ENCODE data around the gene ELMO1. TPM values are rescaled to one million over a fixed set of nuclear protein-coding genes. Genes with fewer than 3 reads are reported as not detected.

Gene ELMO1
- total RNA-seq, 2 experiments from 2014 or later, result 72.8 to 75.3 TPM

DNA sequence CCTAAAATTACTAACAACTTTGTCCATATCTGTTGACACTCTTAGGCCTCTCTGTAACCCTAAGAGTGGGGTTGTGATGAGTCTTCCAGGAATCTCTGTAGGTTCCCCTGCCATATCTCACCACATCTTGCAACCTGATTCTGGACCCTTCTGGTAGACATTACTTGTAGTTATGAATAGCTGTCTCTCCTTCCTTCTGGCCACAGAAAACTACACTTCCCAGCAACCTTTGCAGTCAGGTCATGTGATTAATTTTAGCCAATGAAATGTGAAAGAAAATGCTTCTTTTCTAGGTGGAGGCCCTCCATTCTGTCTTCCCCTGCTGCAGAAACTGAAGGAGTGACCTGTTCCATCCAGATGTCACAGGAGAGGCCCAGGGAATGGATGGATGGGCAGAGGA is 576.8 kb downstream of the ELMO1 start:
- H3K36me3 Mint-ChIP-seq (ENCODE audit: low read depth), result peaks cover 56% of the 10 kb centered on the region
- H3K4me3 Mint-ChIP-seq, result no peak overlapping the region
- DNase-seq (peak; percentile 24), ATAC-seq (peak; percentile 77)
- H3K27me3 Mint-ChIP-seq, result no peaks in the 10 kb centered on the region
- intact Hi-C loops (cut with micrococcal nuclease), result no loop called here
- H3K27ac Mint-ChIP-seq, result peak overlapping the region; percentile 78
- H3K9me3 Mint-ChIP-seq, result no peaks in the 10 kb centered on the region
- peaks cover 22% of the 10 kb centered on the region for H3K4me1 Mint-ChIP-seq (ENCODE audit: low read depth)
- ChIA-PET POLR2A (no interaction called here), CTCF (interaction anchor here (2.2 kb wide), 1 partner anchor 327 kb away, joined by 5 read pairs; no protein-coding TSS in a partner anchor)
- TF ChIP-seq CTCF (IDR thresholded peaks at IDR 0.05), result no peak

- H3K27me3 Mint-ChIP-seq, result no peaks in the 10 kb centered on the region
- peaks cover 22% of the 10 kb centered on the region for H3K4me1 Mint-ChIP-seq (ENCODE audit: low read depth)
- peaks cover 56% of the 10 kb centered on the region for H3K36me3 Mint-ChIP-seq (ENCODE audit: low read depth)
- ChIA-PET CTCF (interaction anchor here (0.7 kb wide), 1 partner anchor 21 kb away, joined by 3 read pairs; no protein-coding TSS in a partner anchor), POLR2A (no interaction called here)
- peak; percentile 52 for ATAC-seq
- H3K9me3 Mint-ChIP-seq, result no peaks in the 10 kb centered on the region
- DNase-seq, result no peak
- no peak overlapping the region for H3K4me3 Mint-ChIP-seq
- no peak for TF ChIP-seq CTCF (IDR thresholded peaks at IDR 0.05)
- peak overlapping the region; percentile 25 for H3K27ac Mint-ChIP-seq
- intact Hi-C loops (cut with micrococcal nuclease), result no loop called here
Observed at GRCh38 chr7:36871355-36871738, 577.3 kb downstream of the ELMO1 start.

DNA sequence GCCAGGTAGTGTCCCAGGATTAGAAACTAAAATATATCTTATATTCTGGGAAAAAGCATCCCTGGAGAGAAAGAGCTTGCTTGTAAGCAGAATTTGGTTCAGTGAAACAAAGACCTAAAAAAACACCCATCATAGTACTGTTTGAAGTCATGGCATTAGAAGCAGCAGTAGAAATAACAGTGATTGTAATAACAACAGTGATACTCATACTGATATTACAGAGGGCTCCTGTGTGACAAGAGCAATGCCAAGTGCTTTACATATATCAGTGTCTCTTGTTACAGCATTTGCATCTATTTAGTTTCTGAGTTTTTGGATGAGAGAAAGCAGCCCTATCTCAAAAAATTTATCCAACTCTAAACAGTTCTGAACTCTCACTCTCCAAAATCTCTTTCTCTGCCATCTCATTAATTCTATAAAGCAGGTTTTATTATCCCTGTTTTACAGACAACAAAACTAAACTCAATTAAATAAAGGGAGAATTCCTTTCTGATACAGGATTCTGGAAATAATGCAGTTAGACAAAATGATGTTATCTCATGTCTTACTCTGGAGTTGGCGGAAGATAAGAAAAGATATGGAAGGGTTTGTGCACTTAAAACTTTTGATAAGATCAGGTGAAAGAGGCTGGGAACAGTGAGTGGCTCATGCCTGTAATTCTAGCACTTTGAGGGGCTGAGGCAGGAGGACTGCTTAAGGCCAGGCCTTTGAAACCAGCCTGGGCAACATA is 577.9 kb downstream of the ELMO1 start:
- no peak for DNase-seq
- H3K36me3 Mint-ChIP-seq (ENCODE audit: low read depth), result peaks cover 56% of the 10 kb centered on the region
- H3K9me3 Mint-ChIP-seq, result no peaks in the 10 kb centered on the region
- H3K27ac Mint-ChIP-seq, result peak overlapping the region; percentile 25
- ChIA-PET CTCF (interaction anchor here (0.7 kb wide), 1 partner anchor 21 kb away, joined by 3 read pairs; no protein-coding TSS in a partner anchor), POLR2A (no interaction called here)
- ATAC-seq, result no peak
- no peak overlapping the region for H3K4me3 Mint-ChIP-seq
- H3K27me3 Mint-ChIP-seq, result no peaks in the 10 kb centered on the region
- intact Hi-C loops (cut with micrococcal nuclease), result no loop called here
- no peak for TF ChIP-seq CTCF (IDR thresholded peaks at IDR 0.05)
- peaks cover 25% of the 10 kb centered on the region for H3K4me1 Mint-ChIP-seq (ENCODE audit: low read depth)

- H3K4me1 Mint-ChIP-seq (ENCODE audit: low read depth), result peaks cover 42% of the 10 kb centered on the region
- H3K27ac Mint-ChIP-seq, result no peak overlapping the region
- no peaks in the 10 kb centered on the region for H3K9me3 Mint-ChIP-seq
- no peak for ATAC-seq
- no peak for DNase-seq
- ChIA-PET CTCF (no interaction called here), POLR2A (no interaction called here)
- H3K36me3 Mint-ChIP-seq (ENCODE audit: low read depth), result peaks cover 57% of the 10 kb centered on the region
- H3K4me3 Mint-ChIP-seq, result no peak overlapping the region
- H3K27me3 Mint-ChIP-seq, result no peaks in the 10 kb centered on the region
- intact Hi-C loops (cut with micrococcal nuclease), result no loop called here
- no peak for TF ChIP-seq CTCF (IDR thresholded peaks at IDR 0.05)
Observed at GRCh38 chr7:36868727-36869411, 579.8 kb downstream of the ELMO1 start.

DNA sequence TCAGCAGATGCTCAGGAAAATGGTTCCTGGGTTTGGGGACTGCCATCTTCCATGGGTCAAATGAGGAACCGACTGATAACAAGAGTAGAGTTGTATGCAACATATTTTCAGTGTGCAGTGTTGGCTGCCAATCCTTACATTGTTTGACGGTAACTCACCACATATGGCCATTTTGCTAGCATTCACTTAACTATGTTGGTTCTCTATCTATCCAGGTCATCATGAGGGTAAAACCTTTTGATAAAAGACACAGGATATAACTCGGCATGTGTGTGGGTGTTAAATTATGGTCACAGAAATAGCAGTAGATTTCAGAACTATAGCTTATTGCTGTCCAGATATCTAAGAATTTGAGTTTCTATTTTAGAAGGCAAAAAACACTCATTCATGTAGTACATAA is 583.6 kb downstream of the ELMO1 start:
- ATAC-seq (peak; percentile 22), DNase-seq (no peak)
- no peaks in the 10 kb centered on the region for H3K9me3 Mint-ChIP-seq
- peaks cover 66% of the 10 kb centered on the region for H3K36me3 Mint-ChIP-seq (ENCODE audit: low read depth)
- H3K27me3 Mint-ChIP-seq, result no peaks in the 10 kb centered on the region
- POLR2A ChIA-PET, result no interaction called here
- CTCF ChIA-PET, result no interaction called here
- H3K27ac Mint-ChIP-seq, result peak overlapping the region; percentile 4
- intact Hi-C loops (cut with micrococcal nuclease), result no loop called here
- TF ChIP-seq CTCF (IDR thresholded peaks at IDR 0.05), result no peak
- no peak overlapping the region for H3K4me3 Mint-ChIP-seq
- peaks cover 33% of the 10 kb centered on the region for H3K4me1 Mint-ChIP-seq (ENCODE audit: low read depth)
